ENCODE data around the gene EDEM1. TPM values are rescaled to one million over a fixed set of nuclear protein-coding genes. Genes with fewer than 3 reads are reported as not detected.
"Not testable (repeated sequence)": the region's sequence is repeated elsewhere in the genome, so short reads cannot be mapped to it uniquely, and the experiment has no call there.

Gene EDEM1
- total RNA-seq, 1 experiment from 2014 or later = 51.3 TPM

DNA sequence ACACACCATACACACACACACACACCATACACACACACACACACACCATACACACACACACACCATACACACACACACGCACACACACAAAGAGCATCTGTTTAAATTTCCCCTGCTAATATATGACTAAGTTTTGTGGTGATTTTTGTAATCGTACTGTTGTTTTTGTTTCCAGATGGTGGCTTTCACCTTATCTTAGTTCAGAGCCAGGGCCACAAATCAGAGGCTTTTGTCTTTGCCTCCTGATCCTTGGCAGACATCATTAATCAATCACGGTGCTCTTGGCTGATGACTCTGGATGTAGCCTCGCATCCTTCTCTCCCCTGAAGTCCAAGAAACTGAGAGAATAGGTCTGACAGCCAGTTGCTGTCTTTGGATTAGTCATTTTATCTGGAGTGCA lies 52.1 kb downstream of the EDEM1 start:
- Histone ChIP-seq H3K9me3 (no peaks in the 10 kb centered on the region; the same call in 1 of the 2 replicates), H3K36me3 (ENCODE audit: control insufficient read depth, insufficient read depth, low read length) (no peaks in the 10 kb centered on the region), H3K27me3 (replicated peaks; ENCODE audit: control insufficient read depth, insufficient read depth, low read length) (no peaks in the 10 kb centered on the region), H3K4me3 (ENCODE audit: low read depth, low read length) (no peak overlapping the region), H3K4me1 (peaks cover 5% of the 10 kb centered on the region; the same call in 1 of the 2 replicates)
- Mint-ChIP-seq H3K9me3 (ENCODE audit: unreplicated experiment) (peaks cover 18% of the 10 kb centered on the region), H3K27me3 (ENCODE audit: insufficient read depth, unreplicated experiment) (no peaks in the 10 kb centered on the region), H3K4me3 (ENCODE audit: unreplicated experiment) (no peak overlapping the region), H3K27ac (ENCODE audit: unreplicated experiment) (no peak overlapping the region), H3K36me3 (ENCODE audit: insufficient read depth, unreplicated experiment) (no peaks in the 10 kb centered on the region), H3K4me1 (ENCODE audit: low read depth, unreplicated experiment) (no peaks in the 10 kb centered on the region)
- intact Hi-C loops (cut with micrococcal nuclease; ENCODE audit: unreplicated experiment) = no loop called here
- ChIA-PET CTCF (no interaction called here), POLR2A (no interaction called here)
- TF ChIP-seq, protein P1, sequence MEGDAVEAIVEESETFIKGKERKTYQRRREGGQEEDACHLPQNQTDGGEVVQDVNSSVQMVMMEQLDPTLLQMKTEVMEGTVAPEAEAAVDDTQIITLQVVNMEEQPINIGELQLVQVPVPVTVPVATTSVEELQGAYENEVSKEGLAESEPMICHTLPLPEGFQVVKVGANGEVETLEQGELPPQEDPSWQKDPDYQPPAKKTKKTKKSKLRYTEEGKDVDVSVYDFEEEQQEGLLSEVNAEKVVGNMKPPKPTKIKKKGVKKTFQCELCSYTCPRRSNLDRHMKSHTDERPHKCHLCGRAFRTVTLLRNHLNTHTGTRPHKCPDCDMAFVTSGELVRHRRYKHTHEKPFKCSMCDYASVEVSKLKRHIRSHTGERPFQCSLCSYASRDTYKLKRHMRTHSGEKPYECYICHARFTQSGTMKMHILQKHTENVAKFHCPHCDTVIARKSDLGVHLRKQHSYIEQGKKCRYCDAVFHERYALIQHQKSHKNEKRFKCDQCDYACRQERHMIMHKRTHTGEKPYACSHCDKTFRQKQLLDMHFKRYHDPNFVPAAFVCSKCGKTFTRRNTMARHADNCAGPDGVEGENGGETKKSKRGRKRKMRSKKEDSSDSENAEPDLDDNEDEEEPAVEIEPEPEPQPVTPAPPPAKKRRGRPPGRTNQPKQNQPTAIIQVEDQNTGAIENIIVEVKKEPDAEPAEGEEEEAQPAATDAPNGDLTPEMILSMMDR (IDR thresholded peaks at IDR 0.05; ENCODE audit: insufficient read depth in 1 of 2, low read depth in 1 of 2, low read length in 1 of 2, severe bottlenecking in 1 of 2, unreplicated experiment in 1 of 2) = no peak
- no peak for DNase-seq
- no TSS peak for BruUV-seq (replicated peaks)

DNA sequence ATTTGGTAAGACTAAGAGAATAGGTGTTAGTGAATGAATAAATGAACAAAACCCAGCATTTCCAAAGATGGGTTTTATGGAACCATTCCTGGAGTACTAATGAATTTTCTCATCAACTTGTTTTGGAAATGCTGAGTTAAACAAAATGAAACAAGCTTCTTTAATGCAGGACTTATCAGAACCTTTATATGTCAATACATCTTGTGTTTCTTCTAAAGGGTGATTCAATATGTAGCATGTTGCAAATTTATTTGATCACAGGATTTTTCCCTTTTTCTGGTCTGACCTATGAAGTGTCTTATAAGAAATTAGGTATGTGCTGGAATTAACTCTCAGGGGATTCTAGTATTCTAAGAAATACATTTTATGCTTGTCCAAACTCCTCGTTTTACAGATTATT lies 53.2 kb downstream of the EDEM1 start:
- H3K27ac Mint-ChIP-seq (ENCODE audit: unreplicated experiment) = no peak overlapping the region
- H3K36me3 Mint-ChIP-seq (ENCODE audit: insufficient read depth, unreplicated experiment) = no peaks in the 10 kb centered on the region
- H3K4me1 ChIP-seq = peaks cover 5% of the 10 kb centered on the region; the same call in 1 of the 2 replicates
- no peak overlapping the region for H3K4me3 ChIP-seq (ENCODE audit: low read depth, low read length)
- DNase-seq = no peak
- H3K4me3 Mint-ChIP-seq (ENCODE audit: unreplicated experiment) = no peak overlapping the region
- H3K27me3 Mint-ChIP-seq (ENCODE audit: insufficient read depth, unreplicated experiment) = no peaks in the 10 kb centered on the region
- ChIA-PET POLR2A (no interaction called here), CTCF (no interaction called here)
- TF ChIP-seq, protein P1 (IDR thresholded peaks at IDR 0.05; ENCODE audit: insufficient read depth in 1 of 2, low read depth in 1 of 2, low read length in 1 of 2, severe bottlenecking in 1 of 2, unreplicated experiment in 1 of 2) = no peak
- peaks cover 18% of the 10 kb centered on the region for H3K9me3 Mint-ChIP-seq (ENCODE audit: unreplicated experiment)
- H3K9me3 ChIP-seq = no peaks in the 10 kb centered on the region; the same call in 1 of the 2 replicates
- BruUV-seq (replicated peaks) = no TSS peak
- H3K27me3 ChIP-seq (replicated peaks; ENCODE audit: control insufficient read depth, insufficient read depth, low read length) = no peaks in the 10 kb centered on the region
- no peaks in the 10 kb centered on the region for H3K4me1 Mint-ChIP-seq (ENCODE audit: low read depth, unreplicated experiment)
- no peaks in the 10 kb centered on the region for H3K36me3 ChIP-seq (ENCODE audit: control insufficient read depth, insufficient read depth, low read length)
- intact Hi-C loops (cut with micrococcal nuclease; ENCODE audit: unreplicated experiment) = no loop called here

DNA sequence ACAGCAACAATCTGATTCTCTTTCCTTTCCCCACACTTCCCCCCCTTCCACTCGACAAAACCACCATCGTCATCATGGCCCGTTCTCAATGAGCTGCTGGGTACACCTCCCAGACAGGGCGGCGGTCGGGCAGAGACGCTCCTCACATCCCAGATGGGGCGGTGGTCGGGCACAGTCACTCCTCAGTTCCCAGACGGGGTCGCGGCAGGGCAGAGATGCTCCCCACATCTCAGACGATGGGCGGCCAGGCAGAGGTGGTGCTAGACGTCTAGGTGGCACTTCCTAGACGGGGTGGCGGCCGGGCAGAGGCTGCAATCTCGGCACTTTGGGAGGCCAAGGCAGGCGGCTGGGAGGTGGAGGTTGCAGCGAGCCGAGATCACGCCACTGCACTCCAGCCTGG lies 55.3 kb downstream of the EDEM1 start:
- DNase-seq; intact Hi-C loops (cut with micrococcal nuclease; ENCODE audit: unreplicated experiment); H3K4me3 ChIP-seq (ENCODE audit: low read depth, low read length); H3K27ac Mint-ChIP-seq (ENCODE audit: unreplicated experiment); H3K9me3 ChIP-seq; POLR2A ChIA-PET; H3K4me3 Mint-ChIP-seq (ENCODE audit: unreplicated experiment); H3K36me3 ChIP-seq (ENCODE audit: control insufficient read depth, insufficient read depth, low read length); BruUV-seq (replicated peaks); H3K36me3 Mint-ChIP-seq (ENCODE audit: insufficient read depth, unreplicated experiment); H3K27me3 Mint-ChIP-seq (ENCODE audit: insufficient read depth, unreplicated experiment); H3K27me3 ChIP-seq (replicated peaks; ENCODE audit: control insufficient read depth, insufficient read depth, low read length); H3K4me1 Mint-ChIP-seq (ENCODE audit: low read depth, unreplicated experiment); CTCF ChIA-PET; H3K4me1 ChIP-seq: not testable (repeated sequence)
- peaks cover 15% of the 10 kb centered on the region for H3K9me3 Mint-ChIP-seq (ENCODE audit: unreplicated experiment)

DNA sequence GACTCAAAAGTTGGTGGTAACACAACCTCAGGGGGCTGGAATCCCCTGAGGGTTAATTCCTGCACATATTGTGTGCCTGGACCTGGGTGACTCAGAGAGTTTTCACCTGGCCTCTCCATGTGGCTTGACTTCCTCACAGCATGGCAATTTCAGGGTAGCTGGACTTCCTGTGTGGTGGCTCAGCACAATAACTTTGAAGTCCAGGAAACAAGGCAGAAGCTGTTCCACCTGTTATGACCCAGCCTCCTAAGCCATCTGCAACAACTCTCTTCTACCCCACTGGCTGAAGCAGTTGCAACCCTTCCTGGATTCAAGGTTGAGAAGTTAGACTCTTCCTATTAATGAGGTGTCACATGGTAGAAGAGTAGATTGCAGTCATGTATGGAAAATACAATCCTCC lies 58.4 kb downstream of the EDEM1 start:
- no peaks in the 10 kb centered on the region for H3K27me3 Mint-ChIP-seq (ENCODE audit: insufficient read depth, unreplicated experiment)
- intact Hi-C loops (cut with micrococcal nuclease; ENCODE audit: unreplicated experiment) = no loop called here
- POLR2A ChIA-PET = no interaction called here
- H3K36me3 Mint-ChIP-seq (ENCODE audit: insufficient read depth, unreplicated experiment) = no peaks in the 10 kb centered on the region
- Histone ChIP-seq H3K27me3 (replicated peaks; ENCODE audit: control insufficient read depth, insufficient read depth, low read length) (no peaks in the 10 kb centered on the region), H3K4me3 (ENCODE audit: low read depth, low read length) (no peak overlapping the region), H3K4me1 (0 out of 2 replicates have a peak, but pooled peaks cover 5% of the 10 kb centered on the region), H3K36me3 (ENCODE audit: control insufficient read depth, insufficient read depth, low read length) (no peaks in the 10 kb centered on the region), H3K9me3 (no peaks in the 10 kb centered on the region; the same call in 1 of the 2 replicates)
- no peak for DNase-seq
- H3K4me1 Mint-ChIP-seq (ENCODE audit: low read depth, unreplicated experiment) = no peaks in the 10 kb centered on the region
- CTCF ChIA-PET = no interaction called here
- TF ChIP-seq, protein P1 (IDR thresholded peaks at IDR 0.05; ENCODE audit: insufficient read depth in 1 of 2, low read depth in 1 of 2, low read length in 1 of 2, severe bottlenecking in 1 of 2, unreplicated experiment in 1 of 2) = no peak
- BruUV-seq (replicated peaks) = no TSS peak
- no peaks in the 10 kb centered on the region for H3K9me3 Mint-ChIP-seq (ENCODE audit: unreplicated experiment)
- no peak overlapping the region for H3K4me3 Mint-ChIP-seq (ENCODE audit: unreplicated experiment)
- H3K27ac Mint-ChIP-seq (ENCODE audit: unreplicated experiment) = no peak overlapping the region

Measured in Caco-2 (cell line).